Mucosa of stomach (tissue), 1 donor: ENCODE measurements around the gene PPEF1.

Experiments
- H3K27me3 ChIP-seq: one replicate; pipeline ENCODE4 v1.7.0; 2013; ENCODE audit warnings: mild to moderate bottlenecking, low read length; ENCODE audit not compliant: control insufficient read depth, insufficient read depth
- H3K36me3 ChIP-seq: one replicate; pipeline ENCODE4 v1.7.0; 2013; ENCODE audit warnings: low read length; ENCODE audit not compliant: control insufficient read depth, insufficient read depth
- H3K4me1 ChIP-seq: one replicate; pipeline ENCODE4 v1.7.0; 2013; ENCODE audit warnings: mild to moderate bottlenecking, low read length; ENCODE audit not compliant: control insufficient read depth, insufficient read depth
- H3K4me3 ChIP-seq: one replicate; pipeline ENCODE4 v1.7.0; 2013; ENCODE audit warnings: low read length
- H3K9ac ChIP-seq: one replicate; pipeline ENCODE4 v1.7.0; 2013; ENCODE audit warnings: mild to moderate bottlenecking, low read length, moderate library complexity
- H3K9me3 ChIP-seq: one replicate; pipeline ENCODE4 v1.7.0; 2013; ENCODE audit warnings: mild to moderate bottlenecking, low read length, moderate library complexity; ENCODE audit not compliant: control insufficient read depth
- donor health status: Pancreatic carcinoma.

PPEF1 gene, protein sequence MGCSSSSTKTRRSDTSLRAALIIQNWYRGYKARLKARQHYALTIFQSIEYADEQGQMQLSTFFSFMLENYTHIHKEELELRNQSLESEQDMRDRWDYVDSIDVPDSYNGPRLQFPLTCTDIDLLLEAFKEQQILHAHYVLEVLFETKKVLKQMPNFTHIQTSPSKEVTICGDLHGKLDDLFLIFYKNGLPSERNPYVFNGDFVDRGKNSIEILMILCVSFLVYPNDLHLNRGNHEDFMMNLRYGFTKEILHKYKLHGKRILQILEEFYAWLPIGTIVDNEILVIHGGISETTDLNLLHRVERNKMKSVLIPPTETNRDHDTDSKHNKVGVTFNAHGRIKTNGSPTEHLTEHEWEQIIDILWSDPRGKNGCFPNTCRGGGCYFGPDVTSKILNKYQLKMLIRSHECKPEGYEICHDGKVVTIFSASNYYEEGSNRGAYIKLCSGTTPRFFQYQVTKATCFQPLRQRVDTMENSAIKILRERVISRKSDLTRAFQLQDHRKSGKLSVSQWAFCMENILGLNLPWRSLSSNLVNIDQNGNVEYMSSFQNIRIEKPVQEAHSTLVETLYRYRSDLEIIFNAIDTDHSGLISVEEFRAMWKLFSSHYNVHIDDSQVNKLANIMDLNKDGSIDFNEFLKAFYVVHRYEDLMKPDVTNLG

DNA sequence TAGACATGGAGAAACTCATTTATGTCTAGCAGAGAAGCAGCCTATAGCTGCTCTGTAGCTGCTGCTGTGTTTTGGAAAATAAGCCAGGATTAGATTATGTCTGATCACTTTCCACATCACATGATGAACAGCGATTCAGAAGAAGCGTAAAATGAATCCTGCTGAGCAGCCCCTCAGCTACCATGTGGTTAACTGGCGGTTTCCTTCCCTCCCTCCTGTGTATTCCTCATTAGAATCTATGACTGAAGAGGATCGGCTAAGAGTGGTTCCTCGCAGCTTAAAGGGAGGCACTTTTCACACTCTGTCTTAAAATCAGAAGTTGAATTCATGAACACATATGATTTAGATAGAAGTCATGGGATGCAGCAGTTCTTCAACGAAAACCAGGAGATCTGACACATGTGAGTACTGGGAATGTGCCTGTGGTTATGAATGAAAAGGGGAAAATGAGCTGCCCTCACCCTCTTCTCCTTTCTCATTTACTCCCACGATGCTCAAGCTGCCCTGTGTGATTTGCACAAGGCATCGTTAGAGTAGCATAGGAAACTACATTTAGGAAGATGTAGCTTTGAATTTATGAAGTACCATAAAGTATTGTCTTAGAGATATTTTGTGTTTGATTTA lies at the start of gene PPEF1:
Gene PPEF1 (plus strand): TSS at position 220 of the 624 bp plus-strand sequence. CDS start 136 bp downstream, at position 356.
- Histone ChIP-seq H3K27me3 (no peaks in the 10 kb centered on the region), H3K36me3 (no peaks in the 10 kb centered on the region), H3K4me1 (peaks cover 4% of the 10 kb centered on the region), H3K9me3 (no peaks in the 10 kb centered on the region), H3K9ac (no peak within 1 kb of the TSS), H3K4me3 (no peak within 1 kb of the TSS)

DNA sequence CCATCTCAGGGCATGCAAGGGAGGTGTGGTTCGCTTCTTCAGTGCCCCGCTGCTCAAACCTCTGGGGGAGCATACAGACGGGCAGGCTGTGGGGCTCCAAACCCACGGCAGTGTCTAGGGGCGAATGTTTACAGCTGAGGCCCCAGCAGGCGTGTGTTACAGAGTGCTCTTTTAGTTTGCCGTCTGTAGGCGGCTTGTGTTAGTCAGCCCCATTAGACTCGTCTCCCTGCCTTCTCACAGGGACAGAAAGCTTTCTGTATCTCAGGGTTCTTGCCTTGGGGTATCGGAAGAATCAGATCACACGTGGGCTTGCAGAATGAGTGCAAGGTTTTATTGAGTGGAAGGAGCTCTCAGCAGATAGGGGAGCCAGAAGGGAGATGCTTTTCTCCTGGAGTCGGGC lies 46.2 kb upstream of the PPEF1 start:
- H3K4me1 ChIP-seq: no peaks in the 10 kb centered on the region
- H3K27me3 ChIP-seq: no peaks in the 10 kb centered on the region
- no peak overlapping the region for H3K9ac ChIP-seq
- H3K36me3 ChIP-seq: no peaks in the 10 kb centered on the region
- no peak overlapping the region for H3K4me3 ChIP-seq
- H3K9me3 ChIP-seq: no peaks in the 10 kb centered on the region

DNA sequence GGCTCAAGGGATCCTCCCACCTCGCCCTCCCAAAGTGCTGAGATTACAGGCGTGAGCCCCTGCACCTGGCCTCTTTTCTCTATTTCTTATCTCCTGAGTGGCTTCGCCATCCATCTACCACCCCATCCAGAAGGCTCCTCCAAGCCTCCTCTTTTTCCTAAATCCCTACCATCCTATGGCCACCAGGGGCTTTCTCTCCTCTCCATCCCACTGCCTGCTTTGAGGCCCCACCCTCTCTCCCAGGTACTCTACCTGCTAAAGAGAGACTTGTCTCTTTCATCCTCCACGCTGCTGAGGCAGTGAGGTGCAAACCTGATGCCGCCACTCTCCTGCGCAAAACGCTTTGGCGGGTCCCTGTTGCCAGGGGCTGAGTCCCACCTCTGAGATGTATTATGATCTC lies 42.5 kb upstream of the PPEF1 start:
- no peak overlapping the region for H3K4me3 ChIP-seq
- H3K9me3 ChIP-seq: no peaks in the 10 kb centered on the region
- H3K9ac ChIP-seq: no peak overlapping the region
- H3K36me3 ChIP-seq: no peaks in the 10 kb centered on the region
- H3K27me3 ChIP-seq: no peaks in the 10 kb centered on the region
- no peaks in the 10 kb centered on the region for H3K4me1 ChIP-seq

DNA sequence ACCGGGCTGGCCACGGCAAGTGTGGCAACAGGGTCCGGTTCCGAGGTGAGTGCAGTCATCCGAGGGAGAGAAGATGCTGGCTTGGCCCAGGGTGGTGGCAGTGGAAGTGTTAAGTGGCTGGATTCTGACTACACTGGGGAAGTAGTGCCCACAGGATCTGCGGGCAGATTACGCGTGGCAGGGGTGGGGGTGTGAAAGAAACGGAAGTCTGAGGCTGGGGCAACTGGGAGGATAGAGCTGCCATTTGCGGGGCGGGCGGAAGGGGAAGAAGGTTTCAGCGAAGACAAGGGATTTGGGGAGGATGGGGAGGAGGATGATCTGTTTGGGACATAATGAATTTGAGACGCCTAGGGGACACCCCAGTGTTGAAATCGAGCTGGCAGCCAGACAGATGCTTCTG lies 40.8 kb upstream of the PPEF1 start:
- H3K27me3 ChIP-seq: no peaks in the 10 kb centered on the region
- no peaks in the 10 kb centered on the region for H3K9me3 ChIP-seq
- H3K4me3 ChIP-seq: no peak overlapping the region
- H3K9ac ChIP-seq: no peak overlapping the region
- H3K4me1 ChIP-seq: no peaks in the 10 kb centered on the region
- H3K36me3 ChIP-seq: no peaks in the 10 kb centered on the region

DNA sequence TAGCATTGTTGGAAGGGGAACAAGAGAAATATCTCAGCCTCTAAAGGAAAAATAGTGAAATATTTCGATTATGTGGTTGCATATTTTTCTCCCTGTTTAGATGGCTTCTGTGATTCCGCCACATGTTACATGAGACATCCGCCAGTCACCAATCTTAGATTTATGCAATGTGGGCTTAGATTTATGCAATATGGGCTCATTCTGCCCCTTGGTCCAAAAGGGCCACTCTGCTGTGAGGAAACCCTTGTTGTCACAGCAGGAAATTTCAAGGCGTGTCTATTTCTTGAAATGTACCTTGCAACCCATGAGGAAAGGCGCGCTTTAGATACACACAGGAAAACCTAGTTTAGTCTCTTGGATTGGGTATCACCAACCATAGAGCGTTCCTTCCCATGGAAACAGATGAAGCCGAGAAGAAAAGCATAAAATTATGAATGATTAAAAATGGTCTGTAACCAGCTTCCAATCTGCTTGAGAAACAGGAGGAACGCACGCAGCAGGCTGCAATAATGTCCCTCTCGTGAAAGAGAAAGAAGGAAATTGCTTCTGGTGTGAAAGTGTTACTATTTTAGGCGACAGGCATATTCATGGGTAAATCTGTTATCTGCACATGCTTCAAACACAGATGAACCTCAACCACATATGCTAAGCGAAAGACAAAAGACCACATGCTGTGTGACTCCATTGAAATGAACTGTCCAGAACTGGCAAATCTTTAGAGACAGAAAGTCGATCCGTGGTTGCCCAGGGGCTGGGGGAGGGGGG lies 39.2 kb upstream of the PPEF1 start:
- H3K27me3 ChIP-seq: no peaks in the 10 kb centered on the region
- no peaks in the 10 kb centered on the region for H3K4me1 ChIP-seq
- no peak overlapping the region for H3K4me3 ChIP-seq
- no peaks in the 10 kb centered on the region for H3K36me3 ChIP-seq
- H3K9me3 ChIP-seq: no peaks in the 10 kb centered on the region
- no peak overlapping the region for H3K9ac ChIP-seq

DNA sequence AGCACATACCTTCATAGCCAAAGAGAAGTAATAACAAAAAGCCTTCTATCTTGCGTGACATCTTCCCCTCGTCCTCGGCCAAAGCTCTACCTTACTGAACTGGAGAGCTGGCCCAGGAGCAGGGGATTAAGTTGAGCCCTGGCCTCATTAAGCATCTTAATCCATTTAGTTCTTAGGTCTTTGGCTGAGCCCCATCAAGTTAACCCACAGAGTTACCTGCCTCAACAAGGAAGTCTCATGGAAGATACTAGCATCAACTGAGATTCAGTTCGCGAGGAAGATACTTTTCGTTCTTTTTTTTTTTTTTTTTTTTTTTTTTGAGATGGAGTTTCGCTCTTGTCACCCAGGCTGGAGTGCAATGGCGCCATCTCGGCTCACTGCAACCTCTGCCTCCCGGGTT lies 35.4 kb upstream of the PPEF1 start, which contains the start of gene RS1:
Gene RS1 (minus strand): TSS at position 101 of the 400 bp plus-strand sequence. CDS start 40 bp downstream, at position 61.
- peaks cover 5% of the 10 kb centered on the region for H3K4me1 ChIP-seq
- H3K9me3 ChIP-seq: no peaks in the 10 kb centered on the region
- H3K4me3 ChIP-seq: no peak within 1 kb of the TSS
- H3K27me3 ChIP-seq: no peaks in the 10 kb centered on the region
- no peak within 1 kb of the TSS for H3K9ac ChIP-seq
- no peaks in the 10 kb centered on the region for H3K36me3 ChIP-seq

DNA sequence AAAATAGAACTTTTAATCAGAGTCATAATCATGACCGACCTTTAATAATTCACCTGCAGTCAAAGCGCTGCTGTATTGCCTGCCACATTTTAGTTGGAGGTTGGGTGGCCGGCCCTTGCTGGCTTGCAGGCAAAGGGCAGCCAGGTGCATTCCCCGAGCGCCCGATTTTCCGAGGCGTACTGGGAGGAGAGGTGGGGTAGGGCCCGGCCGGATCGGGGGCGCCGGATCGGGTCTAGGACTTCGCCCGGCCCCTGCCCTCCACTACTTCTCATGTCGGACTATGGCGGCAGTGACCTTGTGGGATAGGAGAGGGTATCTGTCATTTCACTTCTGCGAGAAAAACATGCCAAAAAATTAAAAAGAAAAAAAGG lies 33.0 kb upstream of the PPEF1 start:
- Histone ChIP-seq H3K9me3 (no peaks in the 10 kb centered on the region), H3K27me3 (no peaks in the 10 kb centered on the region), H3K9ac (peak overlapping the region; percentile 65), H3K4me3 (peak overlapping the region; percentile 36), H3K36me3 (no peaks in the 10 kb centered on the region), H3K4me1 (peaks cover 5% of the 10 kb centered on the region)

DNA sequence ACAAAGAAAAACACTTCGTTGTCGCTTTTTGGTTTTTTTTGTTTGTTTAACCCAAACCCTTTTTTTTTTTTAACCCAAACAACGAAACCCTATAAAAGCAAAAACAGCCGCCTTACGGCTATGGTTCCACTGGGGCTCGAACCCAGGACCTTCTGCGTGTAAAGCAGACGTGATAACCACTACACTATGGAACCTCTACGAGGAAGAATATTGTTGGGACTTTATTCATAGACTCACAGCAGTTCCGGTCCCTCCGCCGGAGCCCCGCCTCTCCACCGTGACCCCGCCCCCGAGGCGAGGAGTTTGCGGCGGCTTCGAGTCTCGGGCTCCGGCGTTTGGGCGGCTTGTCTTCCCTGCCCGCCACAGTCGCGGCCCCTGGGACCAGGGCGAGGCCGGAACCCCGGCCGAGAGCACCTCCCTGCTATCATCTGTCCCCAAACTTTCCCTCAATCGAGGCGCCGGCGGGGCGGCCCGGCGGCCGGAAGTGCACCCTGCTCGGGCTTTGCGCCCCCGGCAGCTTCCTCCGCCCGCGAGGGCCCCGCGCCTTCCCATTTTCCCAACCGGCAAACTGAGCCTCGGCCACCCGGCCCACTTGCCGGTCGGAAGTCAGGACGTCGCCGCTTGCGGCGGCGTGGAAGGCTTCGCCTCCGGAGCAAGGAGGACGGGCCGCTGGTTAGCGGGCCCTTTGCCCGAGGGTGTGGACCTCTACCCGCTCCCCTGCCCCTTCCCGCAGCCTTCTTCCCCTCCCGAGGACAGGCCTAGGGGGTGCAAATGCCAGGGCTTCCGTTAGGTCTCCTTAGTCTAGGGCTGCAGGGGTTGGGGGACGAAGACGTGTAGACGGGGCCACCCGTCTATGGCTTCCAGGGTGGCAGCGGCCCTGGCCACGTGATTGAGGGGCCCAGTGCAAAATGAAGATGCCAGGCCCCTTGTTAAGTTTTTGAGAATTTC lies 32.4 kb upstream of the PPEF1 start:
- Histone ChIP-seq H3K9ac (peak overlapping the region; percentile 65), H3K36me3 (no peaks in the 10 kb centered on the region), H3K9me3 (no peaks in the 10 kb centered on the region), H3K4me3 (peak overlapping the region; percentile 36), H3K27me3 (no peaks in the 10 kb centered on the region), H3K4me1 (peaks cover 5% of the 10 kb centered on the region)

DNA sequence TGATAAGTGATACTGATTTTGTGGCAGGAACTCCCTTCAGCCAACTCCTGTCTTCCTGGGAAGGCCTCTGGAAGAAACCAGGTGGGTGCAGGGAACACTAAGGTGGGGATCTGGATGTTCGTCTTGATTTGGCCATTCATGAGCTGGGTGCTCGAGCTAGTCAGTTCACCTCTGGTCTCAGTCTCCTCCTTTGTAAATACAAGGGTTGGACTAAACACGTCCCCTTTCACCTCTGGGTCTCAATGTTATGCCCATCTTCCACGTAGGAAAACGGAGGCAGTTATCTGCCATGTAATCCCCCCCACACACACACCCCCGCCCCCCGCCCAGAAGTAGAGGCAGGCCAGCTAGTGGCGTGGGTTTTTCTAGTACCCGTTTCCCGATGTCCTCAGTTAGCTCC lies 31.4 kb upstream of the PPEF1 start:
- no peaks in the 10 kb centered on the region for H3K27me3 ChIP-seq
- no peaks in the 10 kb centered on the region for H3K36me3 ChIP-seq

DNA sequence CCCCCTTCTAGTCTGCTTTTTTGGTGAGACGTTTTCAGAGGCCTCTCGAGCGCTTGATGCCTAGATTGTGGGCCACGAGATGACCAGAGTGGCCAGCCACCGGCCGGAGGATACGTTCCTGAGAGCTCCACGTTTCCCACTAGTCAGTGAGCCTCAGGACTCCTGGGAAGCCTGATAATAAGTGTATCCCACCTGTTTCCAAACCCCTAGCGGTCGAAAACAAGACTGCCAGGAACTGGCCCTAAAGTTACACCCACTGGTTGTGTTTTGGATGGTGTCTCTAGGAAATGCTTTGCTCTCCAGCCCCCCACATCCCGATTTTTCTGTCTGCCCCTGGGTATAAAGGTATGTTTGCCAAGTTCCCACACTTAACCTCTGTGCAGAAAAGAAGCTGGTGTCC lies 31.0 kb upstream of the PPEF1 start:
- H3K4me1 ChIP-seq: peaks cover 5% of the 10 kb centered on the region
- no peak overlapping the region for H3K4me3 ChIP-seq
- H3K36me3 ChIP-seq: no peaks in the 10 kb centered on the region
- no peak overlapping the region for H3K9ac ChIP-seq
- no peaks in the 10 kb centered on the region for H3K27me3 ChIP-seq
- H3K9me3 ChIP-seq: no peaks in the 10 kb centered on the region

More for the DNA sequence above, 31.4 kb upstream of the PPEF1 start:
- no peaks in the 10 kb centered on the region for H3K9me3 ChIP-seq
- H3K4me1 ChIP-seq: peaks cover 5% of the 10 kb centered on the region
- H3K4me3 ChIP-seq: no peak overlapping the region
- H3K9ac ChIP-seq: no peak overlapping the region
